ENCODE data around the gene HOXD9.

- TF ChIP-seq CTCF (IDR thresholded peaks at IDR 0.05): no peak
- TF ChIP-seq POLR2A (IDR thresholded peaks at IDR 0.05): no peak
Measured at GRCh38 chr2:176115883-176116813, 6.4 kb upstream of the HOXD9 start, which contains the start of gene HOXD10.

Data from body of pancreas (tissue), 4 donors.